ENCODE measurements around the gene KAZN.

DNA sequence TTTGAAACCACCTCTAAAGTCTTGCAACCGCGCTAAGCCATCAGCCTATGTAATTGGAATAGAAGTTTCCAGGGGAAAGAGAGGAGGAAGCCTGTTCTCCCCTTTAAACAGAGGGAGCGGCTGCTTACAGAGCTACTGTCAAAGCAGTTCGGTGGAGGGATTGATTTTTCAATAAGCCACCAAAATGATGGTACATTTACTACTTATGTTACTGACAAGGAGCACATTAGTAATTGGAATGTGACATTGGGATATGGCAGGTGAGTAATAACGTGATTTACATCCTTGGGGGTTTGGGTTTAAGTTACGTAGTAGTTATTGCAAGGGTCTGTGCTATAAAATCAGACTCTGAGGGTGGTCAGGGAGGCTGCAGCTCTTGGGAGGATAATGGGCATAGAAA lies 257.3 kb downstream of the KAZN start:
- TF ChIP-seq, protein P1, sequence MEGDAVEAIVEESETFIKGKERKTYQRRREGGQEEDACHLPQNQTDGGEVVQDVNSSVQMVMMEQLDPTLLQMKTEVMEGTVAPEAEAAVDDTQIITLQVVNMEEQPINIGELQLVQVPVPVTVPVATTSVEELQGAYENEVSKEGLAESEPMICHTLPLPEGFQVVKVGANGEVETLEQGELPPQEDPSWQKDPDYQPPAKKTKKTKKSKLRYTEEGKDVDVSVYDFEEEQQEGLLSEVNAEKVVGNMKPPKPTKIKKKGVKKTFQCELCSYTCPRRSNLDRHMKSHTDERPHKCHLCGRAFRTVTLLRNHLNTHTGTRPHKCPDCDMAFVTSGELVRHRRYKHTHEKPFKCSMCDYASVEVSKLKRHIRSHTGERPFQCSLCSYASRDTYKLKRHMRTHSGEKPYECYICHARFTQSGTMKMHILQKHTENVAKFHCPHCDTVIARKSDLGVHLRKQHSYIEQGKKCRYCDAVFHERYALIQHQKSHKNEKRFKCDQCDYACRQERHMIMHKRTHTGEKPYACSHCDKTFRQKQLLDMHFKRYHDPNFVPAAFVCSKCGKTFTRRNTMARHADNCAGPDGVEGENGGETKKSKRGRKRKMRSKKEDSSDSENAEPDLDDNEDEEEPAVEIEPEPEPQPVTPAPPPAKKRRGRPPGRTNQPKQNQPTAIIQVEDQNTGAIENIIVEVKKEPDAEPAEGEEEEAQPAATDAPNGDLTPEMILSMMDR (conservative IDR thresholded peaks at IDR 0.05; ENCODE audit: low read length): no peak
- no peak for TF ChIP-seq EZH2phosphoT487 (IDR thresholded peaks at IDR 0.05; ENCODE audit: borderline replicate concordance)
